HG02938 (cell line): ENCODE data around the gene MLKL.
"Not testable (repeated sequence)": the region's sequence is repeated elsewhere in the genome, so short reads cannot be mapped to it uniquely, and the experiment has no call there.

Experiments used
- ATAC-seq: cut with Tn5 transposase; IDR thresholded peaks from one replicate; pipeline ENCODE4 v1.9.1; 2021; ENCODE audit warnings: mild to moderate bottlenecking, moderate library complexity; ENCODE audit not compliant: unreplicated experiment

The MLKL gene

GRCh38 chr16:74709441-74709877, 8.8 kb upstream of the MLKL start:
- peak; percentile 90 for ATAC-seq

- ATAC-seq, result no peak
These were observed 585 bp downstream of the MLKL start for GRCh38 chr16:74700116-74700437.

- no peak for ATAC-seq
These were observed 996 bp downstream of the MLKL start for GRCh38 chr16:74699666-74700065.

- ATAC-seq, result no peak
These were observed 2.4 kb downstream of the MLKL start for GRCh38 chr16:74698222-74698621.

- peak; percentile 93 for ATAC-seq
These were observed 4.9 kb downstream of the MLKL start for GRCh38 chr16:74695450-74696422.

- no peak for ATAC-seq
These were observed 9.4 kb downstream of the MLKL start for GRCh38 chr16:74691093-74691855.

GRCh38 chr16:74682556-74682955, 18.1 kb downstream of the MLKL start:
- no peak for ATAC-seq

- no peak for ATAC-seq
These were observed 20.0 kb downstream of the MLKL start for GRCh38 chr16:74680681-74681080.

GRCh38 chr16:74679983-74680382, 20.7 kb downstream of the MLKL start:
- ATAC-seq, result no peak

GRCh38 chr16:74677868-74678267, 22.8 kb downstream of the MLKL start:
- no peak for ATAC-seq

- ATAC-seq, result no peak
These were observed 26.8 kb downstream of the MLKL start for GRCh38 chr16:74673876-74674275.

- not testable (repeated sequence) for ATAC-seq
These were observed 31.8 kb downstream of the MLKL start for GRCh38 chr16:74668877-74669276.

- ATAC-seq, result no peak
These were observed 33.4 kb downstream of the MLKL start for GRCh38 chr16:74667255-74667700.

- peak; percentile 100 for ATAC-seq
These were observed 34.0 kb downstream of the MLKL start, which contains the start of gene RFWD3 for GRCh38 chr16:74666425-74667254. TSS of gene RFWD3 (minus strand) at chr16:74666877. CDS start at chr16:74661449, 5,428 bp downstream.

- ATAC-seq, result no peak
These were observed 34.6 kb downstream of the MLKL start for GRCh38 chr16:74666010-74666421.

- ATAC-seq, result no peak
These were observed 39.6 kb downstream of the MLKL start for GRCh38 chr16:74661064-74661463.

- ATAC-seq, result no peak
These were observed 40.3 kb downstream of the MLKL start for GRCh38 chr16:74660383-74660782.

- no peak for ATAC-seq
These were observed 41.6 kb downstream of the MLKL start for GRCh38 chr16:74659041-74659440.

- no peak for ATAC-seq
These were observed 42.6 kb downstream of the MLKL start for GRCh38 chr16:74657870-74658642.

- no peak for ATAC-seq
These were observed 46.1 kb downstream of the MLKL start for GRCh38 chr16:74654536-74655050.
